ENCODE results near the gene GPRIN1.

- TF ChIP-seq TAF1 (IDR thresholded peaks at IDR 0.05; ENCODE audit: low read depth, low read length) (no peak), POU2F2 (IDR thresholded peaks at IDR 0.05; ENCODE audit: low read depth, low read length) (no peak), POLR2AphosphoS5 (IDR thresholded peaks at IDR 0.05; ENCODE audit: low read depth, low read length) (no peak), SPI1 (IDR thresholded peaks at IDR 0.05; ENCODE audit: low read depth, low read length) (no peak)
Measured at GRCh38 chr5:176646049-176646706, 36.2 kb upstream of the GPRIN1 start.
